PC-3 (cell line): ENCODE data around the gene SMIM1. TPM values are rescaled to one million over a fixed set of nuclear protein-coding genes. Genes with fewer than 3 reads are reported as not detected.

ENCODE experiments used
- ATAC-seq: fragments of 200-7000 bp; cut with Tn5 transposase; 2 replicates; pipeline ENCODE4 v1.9.1; 2020; ENCODE audit warnings: mild to moderate bottlenecking, moderate library complexity
- BruUV-seq: library from RNA; stranded (reverse); fragments of 400-500 nt; replicated peaks from 2 replicates; lab custom pipeline; 2021; lab: Mats Ljungman, UMichigan
- CTCF ChIA-PET: fragments of 300-600 bp; sonication (Branson Sonifier 250); formaldehyde crosslinking; loops from one replicate; lab custom pipeline; 2022; ENCODE audit warnings: antibody characterized with exemption; lab: Charles Lee
- POLR2A ChIA-PET: fragments of 300-600 bp; sonication (Branson Sonifier 250); formaldehyde crosslinking; loops from one replicate; lab custom pipeline; 2022; ENCODE audit warnings: antibody characterized with exemption; ENCODE audit not compliant: unreplicated experiment; lab: Charles Lee
- DNase-seq: peaks from one replicate; pipeline ENCODE4 v3.0.0-alpha.2; 2015
- H2AFZ ChIP-seq: fragments of 300-600 bp; sonication (generic); 2 replicates; pipeline ENCODE4 v1.6.0; 2016; ENCODE audit warnings: antibody characterized with exemption, low read length
- H3F3A ChIP-seq: fragments of 300-600 bp; sonication (generic); one replicate; pipeline ENCODE4 v1.6.0; 2017; ENCODE audit warnings: antibody characterized with exemption, low read length, control low read depth, mild to moderate bottlenecking; ENCODE audit not compliant: unreplicated experiment
- H3K27ac ChIP-seq: fragments of 300-600 bp; sonication (generic); 2 replicates; pipeline ENCODE4 v1.5.1; 2016; ENCODE audit warnings: mild to moderate bottlenecking, low read length
- H3K27me3 ChIP-seq: fragments of 300-600 bp; sonication (generic); 2 replicates; pipeline ENCODE4 v1.6.1; 2016; ENCODE audit warnings: low read length, mixed read lengths
- H3K36me3 ChIP-seq: fragments of 300-600 bp; sonication (generic); 2 replicates; pipeline ENCODE4 v1.6.1; 2016; ENCODE audit warnings: low read depth, mixed run types, low read length, mixed read lengths
- H3K4me1 ChIP-seq: fragments of 300-600 bp; sonication (generic); 2 replicates; pipeline ENCODE4 v1.5.1; 2016; ENCODE audit warnings: low read length; ENCODE audit not compliant: insufficient read depth
- H3K4me2 ChIP-seq: fragments of 300-600 bp; sonication (generic); 2 replicates; pipeline ENCODE4 v1.6.0; 2016; ENCODE audit warnings: low read length
- H3K4me3 ChIP-seq: fragments of 300-600 bp; sonication (generic); 2 replicates; pipeline ENCODE4 v1.5.1; 2016; ENCODE audit warnings: mild to moderate bottlenecking, low read length, mixed read lengths
- H3K79me2 ChIP-seq: fragments of 300-600 bp; sonication (generic); 2 replicates; pipeline ENCODE4 v1.6.1; 2017; ENCODE audit warnings: low read length, mixed read lengths
- H3K9ac ChIP-seq: fragments of 300-600 bp; sonication (generic); 2 replicates; pipeline ENCODE4 v1.6.0; 2016; ENCODE audit warnings: mild to moderate bottlenecking, low read length
- H3K9me2 ChIP-seq: fragments of 300-600 bp; sonication (generic); replicated peaks from 2 replicates; pipeline ENCODE4 v1.6.1; 2016; ENCODE audit warnings: mixed run types, low read length, mixed read lengths
- H3K9me3 ChIP-seq: fragments of 300-600 bp; sonication (generic); 2 replicates; pipeline ENCODE4 v1.6.1; 2016; ENCODE audit warnings: low read length, mixed read lengths
- H4K20me1 ChIP-seq: fragments of 300-600 bp; sonication (generic); 2 replicates; pipeline ENCODE4 v1.6.1; 2016; ENCODE audit warnings: low read length, mixed read lengths
- CTCF ChIP-seq: fragments of 300-600 bp; sonication (generic); conservative IDR thresholded peaks from 2 replicates; pipeline ENCODE4 v1.5.1; 2017; ENCODE audit warnings: antibody characterized with exemption, low read depth, mild to moderate bottlenecking, low read length
- EZH2 ChIP-seq: fragments of 300-600 bp; sonication (generic); IDR thresholded peaks from one replicate; pipeline ENCODE4 v1.6.1; 2017; ENCODE audit warnings: antibody characterized with exemption, mild to moderate bottlenecking, low read length; ENCODE audit not compliant: unreplicated experiment
- EZH2phosphoT487 ChIP-seq: fragments of 300-600 bp; sonication (generic); IDR thresholded peaks from 2 replicates; pipeline ENCODE4 v1.6.1; 2018; ENCODE audit warnings: mild to moderate bottlenecking, antibody characterized with exemption, low read length, borderline replicate concordance
- intact Hi-C: fragments of 100-400 bp; cut with micrococcal nuclease; formaldehyde crosslinking; loops from 2 replicates; pipeline ENCODE4 v1.9.0; 2023
- total RNA-seq: library from RNA; depleted of rRNA; stranded (reverse); fragments of >200 nt; gene quantifications from 2 replicates; pipeline ENCODE4 v1.2.3, GENCODE V29; 2014

SMIM1 gene
- total RNA-seq, 1 experiment from 2014 or later, result 10.8 TPM

- H3K4me2 ChIP-seq, result no peak overlapping the region
- no peaks in the 10 kb centered on the region for H3K79me2 ChIP-seq
- H3K9me2 ChIP-seq, result no peaks in the 10 kb centered on the region
- no peaks in the 10 kb centered on the region for H3K9me3 ChIP-seq
- ATAC-seq, result no peak
- no peaks in the 10 kb centered on the region for H4K20me1 ChIP-seq
- H3F3A ChIP-seq, result no peaks in the 10 kb centered on the region
- H3K4me3 ChIP-seq, result no peak overlapping the region
- ChIA-PET POLR2A (no interaction called here), CTCF (no interaction called here)
- BruUV-seq, result no TSS peak
- H3K27ac ChIP-seq, result no peak overlapping the region
- peaks cover 3% of the 10 kb centered on the region; the same call in 1 of the 2 replicates for H3K36me3 ChIP-seq
- TF ChIP-seq EZH2 (no peak), CTCF (no peak), EZH2phosphoT487 (no peak)
- H3K27me3 ChIP-seq, result no peaks in the 10 kb centered on the region
- H3K4me1 ChIP-seq, result no peaks in the 10 kb centered on the region
- H2AFZ ChIP-seq, result no peak overlapping the region
- intact Hi-C loops, result no loop called here
- no peak for DNase-seq
- H3K9ac ChIP-seq, result no peak overlapping the region
These were observed 44.0 kb downstream of the SMIM1 start for GRCh38 chr1:3816331-3817137.

GRCh38 chr1:3817138-3817740 lies 44.7 kb downstream of the SMIM1 start:
- DNase-seq (no peak), ATAC-seq (no peak)
- H3K27ac ChIP-seq, result no peak overlapping the region
- H3K9me2 ChIP-seq, result no peaks in the 10 kb centered on the region
- H4K20me1 ChIP-seq, result no peaks in the 10 kb centered on the region
- H2AFZ ChIP-seq, result no peak overlapping the region
- H3K9ac ChIP-seq, result no peak overlapping the region
- H3K4me2 ChIP-seq, result no peak overlapping the region
- H3K27me3 ChIP-seq, result no peaks in the 10 kb centered on the region
- H3K4me1 ChIP-seq, result no peaks in the 10 kb centered on the region
- no peaks in the 10 kb centered on the region for H3K79me2 ChIP-seq
- intact Hi-C loops, result no loop called here
- ChIA-PET CTCF (no interaction called here), POLR2A (no interaction called here)
- H3K4me3 ChIP-seq, result no peak overlapping the region
- no peaks in the 10 kb centered on the region for H3K9me3 ChIP-seq
- H3K36me3 ChIP-seq, result peaks cover 8% of the 10 kb centered on the region; the same call in 1 of the 2 replicates
- no peaks in the 10 kb centered on the region for H3F3A ChIP-seq
- no TSS peak for BruUV-seq
- TF ChIP-seq CTCF, result no peak
- TF ChIP-seq EZH2phosphoT487, result no peak
- no peak for TF ChIP-seq EZH2
